ENCODE measurements around the gene ZDHHC9. TPM values are rescaled to one million over a fixed set of nuclear protein-coding genes. Genes with fewer than 3 reads are reported as not detected.

ZDHHC9 gene
- total RNA-seq, 2 donors from 2014 or later: 12.7 to 12.9 TPM

- no peak overlapping the region for H3K27ac ChIP-seq
- TF ChIP-seq POLR2A (IDR thresholded peaks at IDR 0.05): no peak
- TF ChIP-seq CTCF (IDR thresholded peaks at IDR 0.05): no peak
- no peaks in the 10 kb centered on the region for H3K27me3 ChIP-seq
- DNase-seq: no peak
- intact Hi-C loops (cut with DNase I): no loop called here
- H3K4me1 ChIP-seq: no peaks in the 10 kb centered on the region
- H3K9me3 ChIP-seq: no peaks in the 10 kb centered on the region
- H3K36me3 ChIP-seq (replicated peaks in 1 of 2; ENCODE audit: insufficient read depth in 1 of 2, low read depth in 2 of 2): no peaks in the 10 kb centered on the region
- no peak for ATAC-seq
- no peak overlapping the region for H3K4me3 ChIP-seq
Observed at GRCh38 chrX:129763666-129764065, 80.0 kb downstream of the ZDHHC9 start.

- H3K36me3 ChIP-seq (replicated peaks in 1 of 2; ENCODE audit: insufficient read depth in 1 of 2, low read depth in 2 of 2): no peaks in the 10 kb centered on the region
- intact Hi-C loops (cut with DNase I): no loop called here
- H3K4me1 ChIP-seq: no peaks in the 10 kb centered on the region
- ATAC-seq (no peak), DNase-seq (no peak)
- no peaks in the 10 kb centered on the region for H3K9me3 ChIP-seq
- no peaks in the 10 kb centered on the region for H3K27me3 ChIP-seq
- no peak for TF ChIP-seq POLR2A (IDR thresholded peaks at IDR 0.05)
- TF ChIP-seq CTCF (IDR thresholded peaks at IDR 0.05): no peak
- no peak overlapping the region for H3K27ac ChIP-seq
- WGBS, 2 donors: 64 to 73% methylated on average over 3 of the region's 3 CpGs
- no peak overlapping the region for H3K4me3 ChIP-seq
Observed at GRCh38 chrX:129762448-129762847, 81.2 kb downstream of the ZDHHC9 start.

- intact Hi-C loops (cut with DNase I): no loop called here
- TF ChIP-seq POLR2A (IDR thresholded peaks at IDR 0.05) (no peak), CTCF (IDR thresholded peaks at IDR 0.05) (no peak)
- Histone ChIP-seq H3K27me3 (no peaks in the 10 kb centered on the region), H3K9me3 (no peaks in the 10 kb centered on the region), H3K4me1 (no peaks in the 10 kb centered on the region), H3K27ac (no peak overlapping the region), H3K36me3 (replicated peaks in 1 of 2; ENCODE audit: insufficient read depth in 1 of 2, low read depth in 2 of 2) (no peaks in the 10 kb centered on the region), H3K4me3 (no peak overlapping the region)
- ATAC-seq: no peak
- WGBS, 2 donors: 74 to 93% methylated on average over 4 of the region's 4 CpGs
- DNase-seq: no peak
Observed at GRCh38 chrX:129761596-129761995, 82.1 kb downstream of the ZDHHC9 start.

- DNase-seq (no peak), ATAC-seq (no peak)
- WGBS, 2 donors: 84% methylated on average over 6 of the region's 6 CpGs; no CpG with 5 or more reads in 1 of the 2 donors
- Histone ChIP-seq H3K4me1 (no peaks in the 10 kb centered on the region), H3K27ac (no peak overlapping the region), H3K4me3 (no peak overlapping the region), H3K36me3 (replicated peaks in 1 of 2; ENCODE audit: insufficient read depth in 1 of 2, low read depth in 2 of 2) (no peaks in the 10 kb centered on the region), H3K27me3 (no peaks in the 10 kb centered on the region), H3K9me3 (no peaks in the 10 kb centered on the region)
- intact Hi-C loops (cut with DNase I): no loop called here
- TF ChIP-seq CTCF (IDR thresholded peaks at IDR 0.05) (no peak), POLR2A (IDR thresholded peaks at IDR 0.05) (no peak)
Observed at GRCh38 chrX:129760981-129761380, 82.7 kb downstream of the ZDHHC9 start.

GRCh38 chrX:129760155-129760554 lies 83.5 kb downstream of the ZDHHC9 start:
- no peak overlapping the region for H3K4me3 ChIP-seq
- H3K27ac ChIP-seq: peak overlapping the region in 1 of 4 donors; percentile 28
- H3K27me3 ChIP-seq: no peaks in the 10 kb centered on the region
- DNase-seq (no peak), ATAC-seq (no peak)
- 55 to 62% methylated on average over 5 to 7 of the region's 9 CpGs for WGBS, 2 donors
- no peaks in the 10 kb centered on the region for H3K36me3 ChIP-seq (replicated peaks in 1 of 2; ENCODE audit: insufficient read depth in 1 of 2, low read depth in 2 of 2)
- intact Hi-C loops (cut with DNase I): no loop called here
- H3K9me3 ChIP-seq: no peaks in the 10 kb centered on the region
- no peaks in the 10 kb centered on the region for H3K4me1 ChIP-seq
- TF ChIP-seq POLR2A (IDR thresholded peaks at IDR 0.05): no peak
- no peak for TF ChIP-seq CTCF (IDR thresholded peaks at IDR 0.05)

Data from body of pancreas (tissue), 4 donors.